GM19025 (cell line): ENCODE measurements around the gene ATP12A.

Experiments used
- ATAC-seq: cut with Tn5 transposase; IDR thresholded peaks from one replicate; pipeline ENCODE4 v1.9.1; 2021; ENCODE audit warnings: mild to moderate bottlenecking, low read depth, moderate library complexity; ENCODE audit not compliant: unreplicated experiment

Gene ATP12A

GRCh38 chr13:24680258-24680920 is at the start of gene ATP12A:
ATP12A (plus strand) TSS chr13:24680408; CDS start chr13:24680744, 336 bp downstream.
- ATAC-seq = no peak

GRCh38 chr13:24630851-24631620 is 49.2 kb upstream of the ATP12A start:
- ATAC-seq = no peak

- no peak for ATAC-seq
These were observed 48.3 kb upstream of the ATP12A start for GRCh38 chr13:24631922-24632321.

- ATAC-seq = no peak
These were observed 47.7 kb upstream of the ATP12A start for GRCh38 chr13:24632382-24633121.

GRCh38 chr13:24636776-24637175 is 43.4 kb upstream of the ATP12A start:
- ATAC-seq = no peak

- no peak for ATAC-seq
These were observed 42.1 kb upstream of the ATP12A start for GRCh38 chr13:24638096-24638495.

- no peak for ATAC-seq
These were observed 39.5 kb upstream of the ATP12A start for GRCh38 chr13:24640752-24641151.

GRCh38 chr13:24642219-24642618 is 38.0 kb upstream of the ATP12A start:
- no peak for ATAC-seq

- ATAC-seq = no peak
These were observed 36.2 kb upstream of the ATP12A start for GRCh38 chr13:24644036-24644435.

- no peak for ATAC-seq
These were observed 31.9 kb upstream of the ATP12A start for GRCh38 chr13:24648271-24648670.

- ATAC-seq = no peak
These were observed 31.1 kb upstream of the ATP12A start for GRCh38 chr13:24648983-24649687.

GRCh38 chr13:24649688-24650043 is 30.5 kb upstream of the ATP12A start:
- no peak for ATAC-seq

- ATAC-seq = no peak
These were observed 30.0 kb upstream of the ATP12A start for GRCh38 chr13:24650161-24650560.

GRCh38 chr13:24651718-24652345 is 28.4 kb upstream of the ATP12A start:
- ATAC-seq = no peak

GRCh38 chr13:24652359-24652758 is 27.8 kb upstream of the ATP12A start:
- ATAC-seq = no peak

- no peak for ATAC-seq
These were observed 25.5 kb upstream of the ATP12A start for GRCh38 chr13:24654741-24655140.

GRCh38 chr13:24659239-24659638 is 21.0 kb upstream of the ATP12A start:
- no peak for ATAC-seq

GRCh38 chr13:24660023-24660741 is 20.0 kb upstream of the ATP12A start:
- no peak for ATAC-seq

- ATAC-seq = no peak
These were observed 18.5 kb upstream of the ATP12A start for GRCh38 chr13:24661713-24662112.
